HCEC 1CT (cell line): Measurements from ENCODE around the gene CLEC3A.
"Not testable (repeated sequence)": the region's sequence is repeated elsewhere in the genome, so short reads cannot be mapped to it uniquely, and the experiment has no call there.

Experiments
- DNase-seq: peaks from one replicate; pipeline ENCODE4 v3.0.0-alpha.2; 2017

CLEC3A gene

GRCh38 chr16:78035012-78035411 is 12.7 kb downstream of the CLEC3A start:
- DNase-seq, result no peak

GRCh38 chr16:78040396-78040795 is 18.0 kb downstream of the CLEC3A start:
- no peak for DNase-seq

DNA sequence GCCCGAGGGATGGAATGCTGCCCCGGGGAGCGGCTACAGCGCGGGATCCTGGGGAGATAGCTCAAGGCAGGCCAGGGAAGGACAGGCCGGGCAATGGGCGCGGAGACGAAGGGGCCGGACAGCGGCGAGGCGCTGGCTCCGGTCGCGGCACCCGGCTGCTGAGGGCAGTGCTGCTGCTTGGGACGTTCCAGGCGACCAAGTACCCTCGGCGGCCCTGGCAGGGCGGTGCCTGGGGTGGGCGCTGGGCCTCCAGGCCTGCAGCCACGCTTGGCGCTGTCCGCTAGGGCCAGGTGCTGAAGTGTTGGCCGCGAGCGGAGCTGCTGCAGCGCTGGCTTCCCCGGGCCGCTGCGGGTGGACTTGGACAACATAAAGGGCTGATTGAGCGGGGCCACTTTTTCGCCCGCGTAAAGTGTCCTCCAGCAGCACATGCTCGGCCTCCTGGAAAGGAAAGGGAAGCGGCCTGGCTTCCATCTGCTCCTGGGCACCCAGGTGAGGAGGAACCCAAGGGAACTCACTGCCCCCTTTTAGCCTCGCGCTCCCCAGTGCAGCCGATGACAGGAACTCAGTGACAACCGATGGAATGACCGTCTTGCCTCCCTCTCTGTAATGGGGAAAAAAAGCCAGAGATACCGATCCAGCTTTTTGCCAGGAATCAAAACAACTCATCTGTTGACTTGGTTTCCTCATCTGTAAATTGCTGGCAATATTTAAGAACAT is 23.7 kb downstream of the CLEC3A start:
- no peak for DNase-seq

DNA sequence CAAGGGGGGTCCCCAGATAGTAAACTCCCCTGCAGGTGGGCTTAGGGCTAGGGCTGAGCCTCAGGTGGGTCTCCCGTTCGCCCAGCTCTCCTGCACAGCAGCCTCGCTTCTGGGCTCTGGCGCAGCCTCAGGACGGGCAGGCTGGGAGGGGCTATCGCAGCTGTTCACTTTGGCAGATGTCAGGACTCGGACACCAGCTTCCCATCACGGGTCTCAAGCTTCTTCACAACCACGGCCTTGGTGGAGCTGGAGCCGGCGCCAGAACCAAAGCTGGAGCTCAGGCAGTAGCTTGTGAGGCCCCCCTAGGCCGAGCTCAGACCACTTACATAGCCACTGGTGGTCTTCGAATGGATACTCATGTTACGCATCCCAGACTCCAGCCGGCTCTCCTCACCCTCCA is 26.0 kb downstream of the CLEC3A start:
- DNase-seq, result no peak

DNA sequence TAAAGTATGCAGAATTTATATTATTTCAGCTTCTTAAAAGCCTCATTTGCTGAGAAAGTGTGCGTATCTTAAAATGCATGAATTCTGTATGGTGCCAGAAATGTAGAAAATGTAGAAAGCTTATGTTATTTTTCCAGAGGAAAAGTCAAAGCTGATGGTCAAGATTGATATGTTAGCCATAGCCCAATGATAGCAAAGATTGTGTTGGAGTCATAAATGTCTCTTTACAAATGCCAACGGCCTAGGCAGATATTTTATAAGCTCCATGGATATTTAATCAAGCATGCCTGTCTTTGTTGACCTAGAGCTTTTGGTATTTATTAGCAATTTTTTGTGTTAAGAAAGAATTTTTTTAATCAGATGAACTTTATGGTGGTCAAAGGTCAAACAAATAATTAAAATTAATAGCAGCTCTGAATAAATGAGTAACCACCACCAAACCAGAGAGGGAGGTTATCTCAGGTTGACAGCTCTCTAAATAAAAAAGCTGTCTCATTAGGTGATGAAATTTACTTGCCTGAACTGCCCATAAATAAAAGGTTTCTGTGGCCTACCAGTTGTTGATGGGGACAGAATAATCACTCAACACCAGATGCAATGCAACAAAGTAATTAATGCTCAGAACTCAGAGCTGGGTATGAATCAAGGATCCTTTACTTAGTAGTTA is 28.5 kb downstream of the CLEC3A start:
- no peak for DNase-seq

- no peak for DNase-seq
These were observed 35.6 kb downstream of the CLEC3A start for GRCh38 chr16:78057803-78058564.

DNA sequence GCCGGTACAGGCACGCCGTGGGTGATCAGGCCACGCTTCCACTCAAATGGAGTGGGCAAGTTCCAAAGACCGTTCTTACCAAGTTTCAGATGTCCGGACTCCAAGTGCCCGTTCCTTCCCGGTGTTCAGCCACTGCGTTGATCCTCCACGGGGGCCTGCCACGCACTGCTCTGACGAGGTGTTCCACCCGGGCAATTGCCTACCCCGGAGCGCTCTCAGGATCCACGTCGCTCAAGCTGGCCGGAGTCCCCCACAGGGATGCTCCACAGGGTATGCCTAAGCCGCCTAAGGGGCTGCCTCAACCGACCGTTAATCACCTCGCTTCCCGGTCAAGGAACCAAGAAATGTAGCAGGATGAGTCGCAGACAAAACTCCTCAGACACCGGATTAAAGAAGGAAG is 37.5 kb downstream of the CLEC3A start:
- DNase-seq, result not testable (repeated sequence)

- no peak for DNase-seq
These were observed 37.9 kb downstream of the CLEC3A start for GRCh38 chr16:78060295-78060694.

DNA sequence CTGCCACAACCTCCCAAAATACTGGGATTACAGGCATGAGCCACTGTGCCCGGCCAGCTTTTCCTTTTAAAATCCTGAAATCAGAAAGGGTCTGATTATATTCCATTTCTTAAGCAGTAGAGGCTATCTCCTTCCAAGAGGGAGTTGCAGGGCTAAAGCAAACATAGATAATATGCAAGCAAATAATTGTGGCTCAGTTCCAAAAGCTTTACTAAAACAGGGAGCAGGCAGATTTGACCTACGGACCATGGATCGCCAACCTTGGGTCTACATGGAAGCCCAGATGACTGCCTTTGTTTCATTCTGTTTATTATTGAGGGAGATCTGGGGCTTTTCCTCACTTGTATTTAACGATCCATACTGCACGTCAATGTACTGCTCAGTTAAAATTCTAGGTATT is 38.5 kb downstream of the CLEC3A start:
- DNase-seq, result no peak

DNA sequence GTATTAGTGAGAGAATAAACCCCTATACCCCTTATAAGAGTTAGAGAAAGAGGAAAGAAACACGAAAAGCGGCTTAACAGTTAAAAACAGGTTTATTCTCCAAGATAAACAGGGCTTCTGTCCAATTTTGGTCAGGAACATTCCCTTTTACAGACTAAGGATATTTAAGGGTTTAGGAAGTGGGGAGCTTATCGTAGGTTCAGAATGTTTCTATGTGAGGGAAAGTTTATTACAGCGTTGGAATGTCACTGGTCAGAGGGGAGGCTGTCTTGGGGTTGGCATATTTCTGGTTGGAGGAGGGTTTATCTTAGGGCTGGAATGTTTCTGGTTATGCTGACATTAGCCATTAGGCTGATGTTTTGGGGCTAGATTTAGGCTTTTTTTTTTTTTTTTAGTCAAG is 43.0 kb downstream of the CLEC3A start:
- no peak for DNase-seq

- no peak for DNase-seq
These were observed 47.6 kb downstream of the CLEC3A start for GRCh38 chr16:78069913-78070312.

GRCh38 chr16:78072275-78072674 is 49.9 kb downstream of the CLEC3A start:
- DNase-seq, result no peak

- no peak for DNase-seq
These were observed 53.5 kb downstream of the CLEC3A start for GRCh38 chr16:78075800-78076199.

- no peak for DNase-seq
These were observed 59.0 kb downstream of the CLEC3A start for GRCh38 chr16:78081341-78081740.
